ENCODE data around the gene PEAK1. TPM values are rescaled to one million over a fixed set of nuclear protein-coding genes. Genes with fewer than 3 reads are reported as not detected.

PEAK1 gene
- total RNA-seq, 2 experiments from 2014 or later: 20.8 to 23.6 TPM

- POLR2A ChIA-PET: interaction anchor here (0.7 to 3.0 kb wide), 4 partner anchors 9 to 16 kb away, joined by 3 to 10 read pairs (median 6); partner anchors contain the start of gene TSPAN3
Observed at GRCh38 chr15:77060546-77060945, 359.4 kb downstream of the PEAK1 start.

GRCh38 chr15:77059786-77060361 is 360.0 kb downstream of the PEAK1 start:
- H3K9me3 Mint-ChIP-seq: no peaks in the 10 kb centered on the region
- DNase-seq: no peak
- H3K27ac Mint-ChIP-seq: no peak overlapping the region
- H3K27me3 Mint-ChIP-seq: no peaks in the 10 kb centered on the region
- H3K4me3 Mint-ChIP-seq: no peak overlapping the region
- ChIA-PET CTCF (interaction anchor here (0.8 kb wide), 1 partner anchor 11 kb away, joined by 3 read pairs; the partner anchor contains the start of gene TSPAN3), POLR2A (interaction anchor here (1.7 to 3.0 kb wide), 3 partner anchors 9 to 16 kb away, joined by 5 to 10 read pairs (median 7); no protein-coding TSS in a partner anchor)
- peaks cover 17% of the 10 kb centered on the region for H3K4me1 Mint-ChIP-seq
- peaks cover 3% of the 10 kb centered on the region for H3K36me3 Mint-ChIP-seq (ENCODE audit: low read depth)

More at GRCh38 chr15:77060546-77060945, 359.4 kb downstream of the PEAK1 start:
- H3K36me3 Mint-ChIP-seq (ENCODE audit: low read depth): peaks cover 3% of the 10 kb centered on the region
- H3K4me1 Mint-ChIP-seq: peaks cover 17% of the 10 kb centered on the region
- H3K27ac Mint-ChIP-seq: no peak overlapping the region
- no peak overlapping the region for H3K4me3 Mint-ChIP-seq
- CTCF ChIA-PET: interaction anchor here (0.8 kb wide), 1 partner anchor 11 kb away, joined by 3 read pairs; the partner anchor contains the start of gene TSPAN3
- H3K9me3 Mint-ChIP-seq: no peaks in the 10 kb centered on the region
- DNase-seq: no peak
- H3K27me3 Mint-ChIP-seq: no peaks in the 10 kb centered on the region

- Mint-ChIP-seq H3K9me3 (no peaks in the 10 kb centered on the region), H3K4me3 (no peak overlapping the region), H3K27ac (no peak overlapping the region), H3K36me3 (ENCODE audit: low read depth) (peaks cover 3% of the 10 kb centered on the region), H3K27me3 (no peaks in the 10 kb centered on the region), H3K4me1 (peaks cover 17% of the 10 kb centered on the region)
- ChIA-PET POLR2A (interaction anchor here (1.2 kb wide), 1 partner anchor 13 kb away, joined by 3 read pairs; the partner anchor contains the start of gene TSPAN3), CTCF (no interaction called here)
- no peak for DNase-seq
Observed at GRCh38 chr15:77058468-77058867, 361.4 kb downstream of the PEAK1 start.

GRCh38 chr15:77057685-77058084 is 362.2 kb downstream of the PEAK1 start:
- Mint-ChIP-seq H3K27ac (no peak overlapping the region), H3K27me3 (no peaks in the 10 kb centered on the region), H3K36me3 (ENCODE audit: low read depth) (peaks cover 3% of the 10 kb centered on the region), H3K4me1 (peaks cover 17% of the 10 kb centered on the region), H3K9me3 (no peaks in the 10 kb centered on the region), H3K4me3 (no peak overlapping the region)
- no peak for DNase-seq
- CTCF ChIA-PET: no interaction called here
- POLR2A ChIA-PET: interaction anchor here (1.1 to 1.2 kb wide), 2 partner anchors 13 to 61 kb away, joined by 3 read pairs; partner anchors contain the start of gene TSPAN3

- no peaks in the 10 kb centered on the region for H3K9me3 Mint-ChIP-seq
- H3K4me1 Mint-ChIP-seq: peaks cover 15% of the 10 kb centered on the region
- H3K27me3 Mint-ChIP-seq: no peaks in the 10 kb centered on the region
- DNase-seq: no peak
- H3K27ac Mint-ChIP-seq: no peak overlapping the region
- H3K36me3 Mint-ChIP-seq (ENCODE audit: low read depth): peaks cover 3% of the 10 kb centered on the region
- H3K4me3 Mint-ChIP-seq: no peak overlapping the region
- ChIA-PET POLR2A (interaction anchor here (1.1 kb wide), 1 partner anchor 60 kb away, joined by 3 read pairs; no protein-coding TSS in a partner anchor), CTCF (interaction anchor here (1.4 kb wide), 1 partner anchor 486 kb away, joined by 3 read pairs; no protein-coding TSS in a partner anchor)
Observed at GRCh38 chr15:77057072-77057471, 362.8 kb downstream of the PEAK1 start.

- CTCF ChIA-PET: no interaction called here
- no peak overlapping the region for H3K27ac Mint-ChIP-seq
- H3K27me3 Mint-ChIP-seq: no peaks in the 10 kb centered on the region
- H3K36me3 Mint-ChIP-seq (ENCODE audit: low read depth): peaks cover 15% of the 10 kb centered on the region
- peaks cover 2% of the 10 kb centered on the region for H3K4me1 Mint-ChIP-seq
- H3K9me3 Mint-ChIP-seq: no peaks in the 10 kb centered on the region
- no peak for DNase-seq
- POLR2A ChIA-PET: no interaction called here
- H3K4me3 Mint-ChIP-seq: no peak overlapping the region
Observed at GRCh38 chr15:77053709-77054108, 366.2 kb downstream of the PEAK1 start.

- Mint-ChIP-seq H3K4me1 (peaks cover under 1% of the 10 kb centered on the region), H3K27me3 (no peaks in the 10 kb centered on the region), H3K27ac (no peak overlapping the region), H3K9me3 (no peaks in the 10 kb centered on the region), H3K36me3 (ENCODE audit: low read depth) (peaks cover 23% of the 10 kb centered on the region), H3K4me3 (no peak overlapping the region)
- DNase-seq: no peak
- CTCF ChIA-PET: no interaction called here
- POLR2A ChIA-PET: no interaction called here
Observed at GRCh38 chr15:77052556-77052955, 367.3 kb downstream of the PEAK1 start.

Other genes with a start within 250 kb of the PEAK1 start
- gene HMG20A, start 784 bp upstream of the PEAK1 start, total RNA-seq: 10 to 100 TPM; 44.0 to 45.1 TPM
- gene LINGO1, start 212.8 kb upstream of the PEAK1 start, total RNA-seq: not detected